Activated naive CD8-positive, alpha-beta T cell treated with anti-CD3 and anti-CD28 coated beads, Interleukin-2, amount 10 ng/mL, durations not matched to agents 7 days and 5 days (primary cell): ENCODE results near the gene ZNF718. TPM values are rescaled to one million over a fixed set of nuclear protein-coding genes. Genes with fewer than 3 reads are reported as not detected.
"Not testable (repeated sequence)": the region's sequence is repeated elsewhere in the genome, so short reads cannot be mapped to it uniquely, and the experiment has no call there.

Source experiments
- ATAC-seq: fragments of 150-1000 bp; cut with Tn5 transposase; one replicate; pipeline ENCODE4 v1.10.0; 2021; ENCODE audit warnings: low read depth, moderate library complexity
- POLR2A ChIA-PET: fragments of 350-600 bp; sonication (Branson Sonifier 250); formaldehyde crosslinking; loops from one replicate; lab custom pipeline; 2021; ENCODE audit warnings: antibody characterized with exemption; lab: Charles Lee
- DNase-seq: peaks from one replicate; pipeline ENCODE4 v3.0.0; 2021
- H3K27ac Mint-ChIP-seq: one replicate; pipeline ENCODE4 v1.8.0; 2022; ENCODE audit warnings: mild to moderate bottlenecking, mixed read lengths
- H3K27me3 Mint-ChIP-seq: one replicate; pipeline ENCODE4 v1.8.0; 2022; ENCODE audit warnings: mild to moderate bottlenecking, moderate library complexity, mixed read lengths
- H3K36me3 Mint-ChIP-seq: one replicate; pipeline ENCODE4 v1.8.0; 2021; ENCODE audit warnings: mild to moderate bottlenecking, mixed read lengths
- H3K4me1 Mint-ChIP-seq: one replicate; pipeline ENCODE4 v1.8.0; 2021; ENCODE audit warnings: mixed read lengths
- H3K4me3 Mint-ChIP-seq: one replicate; pipeline ENCODE4 v1.8.0; 2022; ENCODE audit warnings: mild to moderate bottlenecking, moderate library complexity, mixed read lengths
- H3K9me3 Mint-ChIP-seq: one replicate; pipeline ENCODE4 v1.8.0; 2021; ENCODE audit warnings: mixed read lengths
- total RNA-seq, 2 experiments: library from RNA; stranded (reverse); gene quantifications; one replicate each; pipeline ENCODE4 v1.2.3, GENCODE V29; 2021

The ZNF718 gene
- total RNA-seq, 2 experiments from 2014 or later, result 20.8 to 21.6 TPM

GRCh38 chr4:121408-122084, 2.8 kb upstream of the ZNF718 start:
- H3K4me3 Mint-ChIP-seq, result peak overlapping the region; percentile 53
- peaks cover 18% of the 10 kb centered on the region for H3K9me3 Mint-ChIP-seq
- ATAC-seq (no peak), DNase-seq (no peak)
- peaks cover 25% of the 10 kb centered on the region for H3K4me1 Mint-ChIP-seq
- H3K27ac Mint-ChIP-seq, result peak overlapping the region; percentile 81
- H3K27me3 Mint-ChIP-seq, result no peaks in the 10 kb centered on the region
- POLR2A ChIA-PET, result interaction anchor here (0.5 kb wide), 1 partner anchor 27 kb away, joined by 3 read pairs; no protein-coding TSS in a partner anchor
- peaks cover 40% of the 10 kb centered on the region for H3K36me3 Mint-ChIP-seq

GRCh38 chr4:123922-124274, 403 bp upstream of the ZNF718 start:
- peak overlapping the region; percentile 97 for H3K27ac Mint-ChIP-seq
- not testable (repeated sequence) for H3K27me3 Mint-ChIP-seq, ATAC-seq, DNase-seq
- peaks cover 29% of the 10 kb centered on the region for H3K9me3 Mint-ChIP-seq
- H3K4me1 Mint-ChIP-seq, result peaks cover 28% of the 10 kb centered on the region
- H3K36me3 Mint-ChIP-seq, result peaks cover 63% of the 10 kb centered on the region
- peak overlapping the region; percentile 99 for H3K4me3 Mint-ChIP-seq
- POLR2A ChIA-PET, result interaction anchor here (0.9 to 2.5 kb wide), 8 partner anchors 13 to 557 kb away, joined by 3 to 33 read pairs (median 4); partner anchors contain the start of gene ZNF595

- peak; percentile 2 for ATAC-seq
- peak overlapping the region; percentile 97 for H3K27ac Mint-ChIP-seq
- peak overlapping the region; percentile 99 for H3K4me3 Mint-ChIP-seq
- POLR2A ChIA-PET, result interaction anchor here (0.8 to 2.5 kb wide), 9 partner anchors 11 to 556 kb away, joined by 3 to 33 read pairs (median 4); partner anchors contain the start of gene ZNF595
- DNase-seq, result no peak
- H3K4me1 Mint-ChIP-seq, result peaks cover 30% of the 10 kb centered on the region
- peaks cover 34% of the 10 kb centered on the region for H3K9me3 Mint-ChIP-seq
- H3K27me3 Mint-ChIP-seq, result no peaks in the 10 kb centered on the region
- peaks cover 77% of the 10 kb centered on the region for H3K36me3 Mint-ChIP-seq
Observed at GRCh38 chr4:125091-125771, 930 bp downstream of the ZNF718 start.

GRCh38 chr4:125833-126232, 1.5 kb downstream of the ZNF718 start:
- H3K36me3 Mint-ChIP-seq, result peaks cover 78% of the 10 kb centered on the region
- H3K4me1 Mint-ChIP-seq, result peaks cover 25% of the 10 kb centered on the region
- no peaks in the 10 kb centered on the region for H3K27me3 Mint-ChIP-seq
- no peak for ATAC-seq
- DNase-seq, result no peak
- H3K4me3 Mint-ChIP-seq, result peak overlapping the region; percentile 99
- H3K27ac Mint-ChIP-seq, result peak overlapping the region; percentile 97
- H3K9me3 Mint-ChIP-seq, result peaks cover 32% of the 10 kb centered on the region
- POLR2A ChIA-PET, result no interaction called here

- Mint-ChIP-seq H3K4me3 (no peak overlapping the region), H3K36me3 (peaks cover 87% of the 10 kb centered on the region), H3K27ac (no peak overlapping the region), H3K27me3 (no peaks in the 10 kb centered on the region), H3K9me3 (peaks cover 37% of the 10 kb centered on the region), H3K4me1 (peaks cover 6% of the 10 kb centered on the region)
- POLR2A ChIA-PET, result interaction anchor here (0.7 kb wide), 2 partner anchors 367 to 370 kb away, joined by 4 to 5 read pairs; no protein-coding TSS in a partner anchor
- ATAC-seq (no peak), DNase-seq (no peak)
Observed at GRCh38 chr4:132483-132882, 8.2 kb downstream of the ZNF718 start.

- ATAC-seq, result no peak
- Mint-ChIP-seq H3K27me3 (no peaks in the 10 kb centered on the region), H3K4me3 (no peak overlapping the region), H3K36me3 (peaks cover 91% of the 10 kb centered on the region), H3K9me3 (peaks cover 43% of the 10 kb centered on the region), H3K27ac (no peak overlapping the region), H3K4me1 (peaks cover 5% of the 10 kb centered on the region)
- POLR2A ChIA-PET, result no interaction called here
- no peak for DNase-seq
Observed at GRCh38 chr4:138935-139334, 14.6 kb downstream of the ZNF718 start.

GRCh38 chr4:139691-140090, 15.4 kb downstream of the ZNF718 start:
- Mint-ChIP-seq H3K27ac (no peak overlapping the region), H3K27me3 (no peaks in the 10 kb centered on the region), H3K4me3 (no peak overlapping the region), H3K36me3 (peaks cover 92% of the 10 kb centered on the region), H3K4me1 (peaks cover 5% of the 10 kb centered on the region), H3K9me3 (peaks cover 49% of the 10 kb centered on the region)
- POLR2A ChIA-PET, result no interaction called here
- ATAC-seq, result no peak
- DNase-seq, result no peak

GRCh38 chr4:146621-147020, 22.3 kb downstream of the ZNF718 start:
- DNase-seq (no peak), ATAC-seq (no peak)
- H3K27me3 Mint-ChIP-seq, result no peaks in the 10 kb centered on the region
- POLR2A ChIA-PET, result no interaction called here
- peaks cover 80% of the 10 kb centered on the region for H3K36me3 Mint-ChIP-seq
- H3K27ac Mint-ChIP-seq, result no peak overlapping the region
- peaks cover 33% of the 10 kb centered on the region for H3K9me3 Mint-ChIP-seq
- H3K4me3 Mint-ChIP-seq, result no peak overlapping the region
- H3K4me1 Mint-ChIP-seq, result no peaks in the 10 kb centered on the region

GRCh38 chr4:147233-147632, 22.9 kb downstream of the ZNF718 start:
- ATAC-seq (no peak), DNase-seq (no peak)
- H3K27me3 Mint-ChIP-seq, result no peaks in the 10 kb centered on the region
- peaks cover 33% of the 10 kb centered on the region for H3K9me3 Mint-ChIP-seq
- H3K4me3 Mint-ChIP-seq, result no peak overlapping the region
- peaks cover 75% of the 10 kb centered on the region for H3K36me3 Mint-ChIP-seq
- POLR2A ChIA-PET, result no interaction called here
- no peaks in the 10 kb centered on the region for H3K4me1 Mint-ChIP-seq
- H3K27ac Mint-ChIP-seq, result no peak overlapping the region

GRCh38 chr4:161496-162284, 37.4 kb downstream of the ZNF718 start:
- Mint-ChIP-seq H3K4me3 (no peak overlapping the region), H3K36me3 (peaks cover 56% of the 10 kb centered on the region), H3K4me1 (no peaks in the 10 kb centered on the region), H3K9me3 (peaks cover 22% of the 10 kb centered on the region), H3K27me3 (no peaks in the 10 kb centered on the region), H3K27ac (no peak overlapping the region)
- ATAC-seq (no peak), DNase-seq (no peak)
- POLR2A ChIA-PET, result no interaction called here

- H3K27me3 Mint-ChIP-seq, H3K4me3 Mint-ChIP-seq, H3K4me1 Mint-ChIP-seq, ATAC-seq, POLR2A ChIA-PET, H3K27ac Mint-ChIP-seq, DNase-seq: not testable (repeated sequence)
- peaks cover 26% of the 10 kb centered on the region for H3K9me3 Mint-ChIP-seq
- peaks cover 48% of the 10 kb centered on the region for H3K36me3 Mint-ChIP-seq
Observed at GRCh38 chr4:169640-170039, 45.3 kb downstream of the ZNF718 start.

- H3K27ac Mint-ChIP-seq, H3K4me3 Mint-ChIP-seq, H3K4me1 Mint-ChIP-seq, H3K27me3 Mint-ChIP-seq, DNase-seq, POLR2A ChIA-PET, ATAC-seq: not testable (repeated sequence)
- H3K9me3 Mint-ChIP-seq, result peaks cover 33% of the 10 kb centered on the region
- H3K36me3 Mint-ChIP-seq, result peaks cover 52% of the 10 kb centered on the region
Observed at GRCh38 chr4:171318-171717, 47.0 kb downstream of the ZNF718 start.

GRCh38 chr4:173666-174314, 49.5 kb downstream of the ZNF718 start:
- POLR2A ChIA-PET, result no interaction called here
- Mint-ChIP-seq H3K4me1 (no peaks in the 10 kb centered on the region), H3K36me3 (peaks cover 36% of the 10 kb centered on the region), H3K4me3 (no peak overlapping the region), H3K9me3 (peaks cover 35% of the 10 kb centered on the region), H3K27ac (no peak overlapping the region), H3K27me3 (no peaks in the 10 kb centered on the region)
- no peak for DNase-seq
- no peak for ATAC-seq
